ENCODE results near the gene PRPF38A. TPM values are rescaled to one million over a fixed set of nuclear protein-coding genes. Genes with fewer than 3 reads are reported as not detected.
A peak's percentile ranks its signal among the peaks of the same experiment; 100 is the strongest.

PRPF38A gene
- total RNA-seq, 1 experiment from 2014 or later: 89.9 TPM

DNA sequence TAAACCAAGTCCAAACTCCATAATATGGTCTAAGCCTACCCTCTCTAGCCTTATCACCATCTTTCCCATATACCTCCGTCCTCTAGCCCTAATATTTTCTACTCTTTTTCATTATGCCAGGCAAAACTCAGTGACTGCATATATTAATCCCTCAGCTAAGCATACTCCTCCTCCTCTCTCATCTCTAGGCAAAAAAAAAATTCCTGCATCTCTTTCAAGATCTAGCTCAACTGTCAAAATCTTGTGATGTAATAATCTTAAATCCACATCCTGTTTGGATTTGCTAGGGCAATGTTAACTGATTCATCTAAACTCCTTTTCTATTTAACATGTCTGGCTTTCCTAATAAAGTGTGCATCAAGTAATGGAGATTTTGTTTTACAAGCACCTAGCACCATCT, 20.4 kb downstream of the PRPF38A start:
- 100% methylated on average over 1 of the region's 1 CpG for WGBS (ENCODE audit: extremely low coverage, insufficient read length, low lambda C conversion rate)
- Mint-ChIP-seq H3K27ac (peak overlapping the region in 2 of 3 experiments; percentile 8 to 12; a peak in 2 of 7 replicates), H3K36me3 (ENCODE audit: insufficient read depth in 1 of 3, low read depth in 3 of 3) (peaks cover 9 to 43% (median 23%) of the 10 kb centered on the region in 3 experiments; a peak in 6 of 7 replicates)

More for the DNA sequence above, 20.4 kb downstream of the PRPF38A start:
- H4K20me1 ChIP-seq (ENCODE audit: control insufficient read depth, insufficient read depth, insufficient read length): no peaks in the 10 kb centered on the region
- no peaks in the 10 kb centered on the region for H3K79me1 ChIP-seq (ENCODE audit: insufficient read depth, low read depth, low read length, poor library complexity, severe bottlenecking)
- no peaks in the 10 kb centered on the region for H3K79me2 ChIP-seq (ENCODE audit: insufficient read depth, low read length)
- H4K91ac ChIP-seq (ENCODE audit: insufficient read length, low read depth, low read length): no peak overlapping the region
- no peak overlapping the region for H3K18ac ChIP-seq (ENCODE audit: insufficient read length, low read depth, low read length)
- no peak for DNase-seq
- no peak overlapping the region for H3K14ac ChIP-seq (ENCODE audit: insufficient read depth, low read length)
- H2BK5ac ChIP-seq (ENCODE audit: insufficient read length, low read length): no peak overlapping the region
- no peaks in the 10 kb centered on the region for H3K27me3 Mint-ChIP-seq (ENCODE audit: low read depth)
- no peaks in the 10 kb centered on the region for H3K27me3 ChIP-seq (ENCODE audit: insufficient read depth, low read length)
- H3K4me1 Mint-ChIP-seq: peaks cover 7% of the 10 kb centered on the region in 2 experiments; a peak in 3 of 4 replicates
- no peak overlapping the region for H3K23ac ChIP-seq (ENCODE audit: insufficient read length, low read depth, low read length)
- no peak overlapping the region for H2BK120ac ChIP-seq (ENCODE audit: low read depth, low read length, poor library complexity, severe bottlenecking)
- no peak overlapping the region for H2AK5ac ChIP-seq (ENCODE audit: insufficient read length, low read length)
- no peak overlapping the region for H2BK12ac ChIP-seq (ENCODE audit: insufficient read length, low read depth, low read length)
- H3K4ac ChIP-seq (ENCODE audit: low read depth, low read length): no peak overlapping the region
- no peak overlapping the region for H2BK20ac ChIP-seq (ENCODE audit: low read depth, low read length, poor library complexity, severe bottlenecking)
- no peaks in the 10 kb centered on the region for H3K4me1 ChIP-seq (ENCODE audit: insufficient read depth, low read length)
- H3K4me2 ChIP-seq (ENCODE audit: insufficient read depth, insufficient read length, low read length): no peak overlapping the region
- no peak overlapping the region for H3K56ac ChIP-seq (ENCODE audit: insufficient read length, low read depth, low read length)
- H3K9ac ChIP-seq (ENCODE audit: extremely low read depth, insufficient read length, low read length): no peak overlapping the region
- no peaks in the 10 kb centered on the region for H3K9me3 Mint-ChIP-seq
- H3K23me2 ChIP-seq (ENCODE audit: insufficient read length, low read depth, low read length, poor library complexity, severe bottlenecking): no peaks in the 10 kb centered on the region
- H3K27ac ChIP-seq (ENCODE audit: insufficient read length, low read depth, low read length): no peak overlapping the region
- no peak overlapping the region for H2BK15ac ChIP-seq (ENCODE audit: low read depth, low read length)
- H3T11ph ChIP-seq (ENCODE audit: low read length): no peak overlapping the region
- no peak overlapping the region for H3K4me3 Mint-ChIP-seq
- no peak overlapping the region for H4K8ac ChIP-seq (replicated peaks; ENCODE audit: insufficient read length, low read depth, low read length)
- no peak overlapping the region for H4K5ac ChIP-seq (ENCODE audit: insufficient read length, low read depth, low read length)
- TF ChIP-seq, protein P1, sequence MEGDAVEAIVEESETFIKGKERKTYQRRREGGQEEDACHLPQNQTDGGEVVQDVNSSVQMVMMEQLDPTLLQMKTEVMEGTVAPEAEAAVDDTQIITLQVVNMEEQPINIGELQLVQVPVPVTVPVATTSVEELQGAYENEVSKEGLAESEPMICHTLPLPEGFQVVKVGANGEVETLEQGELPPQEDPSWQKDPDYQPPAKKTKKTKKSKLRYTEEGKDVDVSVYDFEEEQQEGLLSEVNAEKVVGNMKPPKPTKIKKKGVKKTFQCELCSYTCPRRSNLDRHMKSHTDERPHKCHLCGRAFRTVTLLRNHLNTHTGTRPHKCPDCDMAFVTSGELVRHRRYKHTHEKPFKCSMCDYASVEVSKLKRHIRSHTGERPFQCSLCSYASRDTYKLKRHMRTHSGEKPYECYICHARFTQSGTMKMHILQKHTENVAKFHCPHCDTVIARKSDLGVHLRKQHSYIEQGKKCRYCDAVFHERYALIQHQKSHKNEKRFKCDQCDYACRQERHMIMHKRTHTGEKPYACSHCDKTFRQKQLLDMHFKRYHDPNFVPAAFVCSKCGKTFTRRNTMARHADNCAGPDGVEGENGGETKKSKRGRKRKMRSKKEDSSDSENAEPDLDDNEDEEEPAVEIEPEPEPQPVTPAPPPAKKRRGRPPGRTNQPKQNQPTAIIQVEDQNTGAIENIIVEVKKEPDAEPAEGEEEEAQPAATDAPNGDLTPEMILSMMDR (conservative IDR thresholded peaks at IDR 0.05): no peak
- H3K9me3 ChIP-seq (ENCODE audit: control insufficient read depth, low read depth, low read length): no peaks in the 10 kb centered on the region
- no peak overlapping the region for H2AFZ ChIP-seq (ENCODE audit: low read length)
